Stimulated activated CD8-positive, alpha-beta memory T cell treated with anti-CD3 and anti-CD28 coated beads, Interleukin-2, amount 100 ng/mL, for 1 hour (primary cell): ENCODE results near the gene DHX35.

ENCODE experiments used
- DNase-seq, 2 donors: peaks; one replicate each; pipeline ENCODE4 v3.0.0-alpha.2; 2020; ENCODE audit warnings: low read depth in 2 of 2

DHX35 gene

DNA sequence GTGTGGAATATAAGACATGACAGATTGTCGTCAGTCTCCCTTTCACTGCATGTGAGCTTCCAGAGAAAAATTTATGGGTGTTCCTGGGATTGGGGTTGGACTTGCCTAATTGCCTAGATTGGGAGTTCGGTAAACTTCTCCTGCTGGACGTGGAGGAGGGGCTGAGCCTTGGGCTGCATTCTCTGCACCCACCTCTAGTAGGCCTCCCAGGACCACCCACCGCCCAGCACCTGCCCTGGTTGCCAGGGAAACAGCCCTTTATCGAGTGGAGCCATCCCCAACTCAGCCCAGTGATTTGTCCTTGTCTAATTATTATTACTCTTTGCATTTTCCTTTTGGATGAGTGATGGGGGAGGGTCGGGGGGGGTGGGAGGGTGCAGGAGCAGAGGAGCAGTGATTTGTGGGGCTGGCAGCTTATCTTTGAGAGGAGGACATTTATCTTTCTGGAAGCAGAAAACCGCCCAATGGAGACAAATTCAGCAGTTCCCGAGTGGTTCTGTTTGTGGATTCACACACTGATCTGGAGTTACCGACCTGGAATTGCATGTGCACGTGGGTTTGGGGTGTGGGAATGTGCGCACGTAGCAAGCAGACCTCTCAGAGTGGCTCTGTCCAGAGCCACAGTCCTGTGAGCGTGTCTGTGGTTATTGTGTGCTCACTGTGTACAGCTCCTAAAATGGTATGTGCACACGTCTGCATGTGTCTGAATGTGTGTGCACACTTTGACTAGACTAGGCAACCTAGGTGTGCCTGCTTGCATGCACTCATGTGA is 104.5 kb downstream of the DHX35 start:
- DNase-seq, result no peak

DNA sequence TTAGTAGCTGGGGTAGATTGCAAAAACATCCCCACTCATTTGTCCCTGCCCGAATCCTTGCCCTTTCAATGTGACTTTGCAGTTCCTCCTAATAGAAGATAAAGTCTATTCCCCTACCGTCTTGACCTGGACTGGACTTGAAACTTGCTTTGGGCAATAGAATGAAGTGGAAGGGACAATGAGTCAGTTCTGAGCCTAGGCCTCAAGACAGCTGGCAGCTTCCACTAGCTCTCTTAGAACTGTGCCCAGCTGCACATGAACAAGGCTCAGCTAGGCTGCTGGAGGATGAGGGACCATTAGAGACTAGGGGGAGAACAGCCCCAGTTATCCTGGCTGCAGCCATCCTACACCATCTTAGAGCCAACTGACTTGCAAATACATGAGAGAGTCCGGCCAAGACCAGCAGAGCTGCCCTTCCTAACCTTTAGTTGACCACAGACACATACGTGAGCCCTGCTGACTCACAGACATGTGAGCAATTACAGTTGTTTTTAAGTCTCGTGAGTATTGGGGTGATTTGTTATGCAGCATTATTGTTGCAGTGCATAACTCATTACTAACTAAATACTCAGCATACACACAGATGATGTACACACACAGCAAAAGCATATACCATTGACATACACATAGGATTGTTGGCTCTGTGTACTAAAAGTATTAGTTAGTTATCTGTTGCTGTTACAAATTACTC is 105.5 kb downstream of the DHX35 start:
- no peak for DNase-seq

GRCh38 chr20:39069976-39070375 is 107.8 kb downstream of the DHX35 start:
- DNase-seq, result no peak

- DNase-seq, result no peak
Observed at GRCh38 chr20:39070484-39071231, 108.5 kb downstream of the DHX35 start.

DNA sequence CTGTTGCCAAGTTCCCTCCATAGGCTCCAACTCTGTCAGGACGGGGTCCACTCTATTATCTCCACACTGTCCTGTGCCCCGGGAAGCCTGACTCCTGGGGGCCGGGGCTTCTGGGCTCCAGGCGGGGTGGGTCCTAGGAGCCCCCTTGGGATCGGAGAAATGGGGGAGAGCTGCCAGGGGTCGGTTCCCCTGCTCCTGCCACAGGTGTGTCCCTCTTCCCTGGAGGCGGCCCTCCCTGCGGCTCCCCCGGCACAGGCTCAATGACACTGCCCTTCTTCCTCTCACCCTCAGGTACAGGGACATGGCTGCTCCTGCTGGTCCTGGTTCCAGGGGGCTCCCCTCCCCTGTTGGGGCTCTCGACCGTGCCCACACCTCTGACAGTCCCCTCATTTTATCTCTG is 110.0 kb downstream of the DHX35 start:
- no peak for DNase-seq

- no peak for DNase-seq
Observed at GRCh38 chr20:39072653-39073052, 110.5 kb downstream of the DHX35 start.

DNA sequence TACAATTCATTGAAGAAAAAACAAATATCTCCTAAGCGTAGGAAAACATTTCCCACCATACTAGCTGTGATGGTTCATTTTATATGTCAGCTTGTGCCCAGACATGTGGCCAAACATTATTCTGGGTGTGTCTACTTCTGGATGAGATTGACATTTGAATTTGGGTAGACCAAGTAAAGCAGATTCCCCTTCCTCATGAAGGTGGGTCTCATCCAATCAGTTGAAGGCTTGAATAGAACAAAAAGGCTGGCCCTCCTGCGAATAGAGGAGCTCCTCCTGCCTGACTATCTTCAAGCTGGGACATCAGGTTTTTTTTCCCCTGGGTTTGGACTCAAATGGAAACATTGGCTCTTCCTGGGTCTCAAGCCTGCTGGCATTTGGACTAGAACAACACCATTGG is 113.6 kb downstream of the DHX35 start:
- DNase-seq, result no peak

- no peak for DNase-seq
Observed at GRCh38 chr20:39076958-39077357, 114.8 kb downstream of the DHX35 start.

- DNase-seq, result no peak
Observed at GRCh38 chr20:39080326-39080725, 118.2 kb downstream of the DHX35 start.

GRCh38 chr20:39081255-39081654 is 119.1 kb downstream of the DHX35 start:
- peak; percentile 62 to 72 for DNase-seq

GRCh38 chr20:39082622-39083398 is 120.7 kb downstream of the DHX35 start:
- DNase-seq, result no peak

- no peak for DNase-seq
Observed at GRCh38 chr20:39083761-39084160, 121.6 kb downstream of the DHX35 start.

DNA sequence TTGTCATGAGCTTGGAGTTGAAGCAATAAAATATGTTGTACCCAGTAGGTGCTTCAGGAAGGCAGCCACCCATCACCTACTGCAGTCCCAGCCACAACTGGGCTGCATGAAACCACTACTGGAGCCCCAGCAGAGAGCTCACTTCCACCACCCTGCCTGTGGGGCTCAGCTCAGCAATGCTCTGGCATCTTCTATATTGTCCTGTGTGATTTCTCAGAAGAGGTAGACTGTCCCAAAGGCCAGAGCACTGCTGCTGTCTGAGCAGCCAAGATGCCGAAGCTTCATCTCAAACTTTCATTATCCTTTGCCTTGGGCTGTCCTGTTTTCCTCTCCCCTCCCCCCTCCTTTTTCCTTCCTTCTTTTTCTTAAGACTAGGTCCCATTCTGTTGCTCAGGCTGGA is 126.9 kb downstream of the DHX35 start:
- DNase-seq, result no peak
